Neural progenitor cell (in vitro differentiated cells): ENCODE measurements around the gene ELF5. TPM values are rescaled to one million over a fixed set of nuclear protein-coding genes. Genes with fewer than 3 reads are reported as not detected.

Experiments used
- DNase-seq: peaks from one replicate; pipeline ENCODE4 v3.0.0-alpha.2; 2016; ENCODE audit warnings: low spot score
- H2AFZ ChIP-seq: fragments of 200-600 bp; sonication (generic); replicated peaks from 2 replicates; pipeline ENCODE4 v1.6.1; 2016; ENCODE audit warnings: antibody characterized with exemption
- H3F3A ChIP-seq: fragments of 200-600 bp; sonication (generic); 2 replicates; pipeline ENCODE4 v1.6.1; 2016; ENCODE audit warnings: antibody characterized with exemption, low read depth
- H3K27ac ChIP-seq: fragments of 200-600 bp; sonication (generic); 2 replicates; pipeline ENCODE4 v1.5.1; 2016; ENCODE audit warnings: mild to moderate bottlenecking
- H3K27me3 ChIP-seq: fragments of 200-600 bp; sonication (generic); 2 replicates; pipeline ENCODE4 v1.6.1; 2016; ENCODE audit warnings: mild to moderate bottlenecking, moderate library complexity
- H3K36me3 ChIP-seq: fragments of 200-600 bp; sonication (generic); 2 replicates; pipeline ENCODE4 v1.5.1; 2016
- H3K4me1 ChIP-seq: fragments of 200-600 bp; sonication (generic); 2 replicates; pipeline ENCODE4 v1.6.1; 2016; ENCODE audit warnings: mixed run types
- H3K4me2 ChIP-seq: fragments of 200-600 bp; sonication (generic); 2 replicates; pipeline ENCODE4 v1.6.1; 2016
- H3K4me3 ChIP-seq: fragments of 200-600 bp; sonication (generic); 2 replicates; pipeline ENCODE4 v1.5.1; 2016
- H3K79me2 ChIP-seq: fragments of 200-600 bp; sonication (generic); 2 replicates; pipeline ENCODE4 v1.6.1; 2016; ENCODE audit warnings: low read depth
- H3K9ac ChIP-seq: fragments of 200-600 bp; sonication (generic); 2 replicates; pipeline ENCODE4 v1.6.1; 2016
- H3K9me3 ChIP-seq: fragments of 200-600 bp; sonication (generic); 2 replicates; pipeline ENCODE4 v1.5.1; 2016; ENCODE audit warnings: low read depth
- H4K20me1 ChIP-seq: fragments of 200-600 bp; sonication (generic); 2 replicates; pipeline ENCODE4 v1.6.1; 2016; ENCODE audit warnings: low read depth
- H3K27ac Mint-ChIP-seq: 3 replicates; pipeline ENCODE4 v1.8.0; 2021; ENCODE audit warnings: mixed read lengths
- H3K27me3 Mint-ChIP-seq: 2 replicates; pipeline ENCODE4 v1.8.0; 2022; ENCODE audit warnings: low read depth, mild to moderate bottlenecking, inconsistent platforms, moderate library complexity, mixed read lengths; ENCODE audit not compliant: insufficient read depth
- H3K36me3 Mint-ChIP-seq: 3 replicates; pipeline ENCODE4 v1.8.0; 2021; ENCODE audit warnings: mixed read lengths
- H3K4me1 Mint-ChIP-seq: 3 replicates; pipeline ENCODE4 v1.8.0; 2021; ENCODE audit warnings: mixed read lengths
- H3K4me3 Mint-ChIP-seq: 3 replicates; pipeline ENCODE4 v1.8.0; 2021; ENCODE audit warnings: mild to moderate bottlenecking, moderate library complexity, mixed read lengths
- H3K9me3 Mint-ChIP-seq: 3 replicates; pipeline ENCODE4 v1.8.0; 2020; ENCODE audit warnings: mixed read lengths
- CTCF ChIP-seq: fragments of 200-600 bp; sonication (generic); IDR thresholded peaks from 2 replicates; pipeline ENCODE4 v1.5.1; 2017; ENCODE audit warnings: antibody characterized with exemption, mild to moderate bottlenecking
- EZH2 ChIP-seq: fragments of 200-600 bp; sonication (generic); IDR thresholded peaks from 2 replicates; pipeline ENCODE4 v1.6.1; 2017; ENCODE audit warnings: antibody characterized with exemption, mild to moderate bottlenecking, moderate library complexity
- EZH2phosphoT487 ChIP-seq: fragments of 200-600 bp; sonication (generic); IDR thresholded peaks from 2 replicates; pipeline ENCODE4 v1.6.1; 2017; ENCODE audit warnings: antibody characterized with exemption
- total RNA-seq: library from RNA; depleted of rRNA; stranded (reverse); fragments of >200 nt; gene quantifications from 2 replicates; pipeline ENCODE4 v1.2.3, GENCODE V29; 2015; ENCODE audit warnings: low replicate concordance

ELF5 gene
- total RNA-seq, 1 donor from 2014 or later = not detected

- H3K4me3 ChIP-seq = no peak overlapping the region
- no peak overlapping the region for H3K9ac ChIP-seq
- Mint-ChIP-seq H3K27me3 (peaks cover 5% of the 10 kb centered on the region), H3K36me3 (no peaks in the 10 kb centered on the region), H3K27ac (no peak overlapping the region), H3K4me1 (peaks cover 41% of the 10 kb centered on the region), H3K9me3 (no peaks in the 10 kb centered on the region), H3K4me3 (no peak overlapping the region)
- H3K27ac ChIP-seq = no peak overlapping the region
- no peak overlapping the region for H2AFZ ChIP-seq
- H3K36me3 ChIP-seq = no peaks in the 10 kb centered on the region
- no peak overlapping the region for H3K4me2 ChIP-seq
- H3F3A ChIP-seq = peaks cover 7% of the 10 kb centered on the region
- H3K4me1 ChIP-seq = peaks cover 22% of the 10 kb centered on the region
- no peaks in the 10 kb centered on the region for H3K9me3 ChIP-seq
- no peaks in the 10 kb centered on the region for H4K20me1 ChIP-seq
- no peak for TF ChIP-seq EZH2phosphoT487
- TF ChIP-seq CTCF = no peak
- no peak for TF ChIP-seq EZH2
- H3K27me3 ChIP-seq = no peaks in the 10 kb centered on the region
- DNase-seq = no peak
- no peaks in the 10 kb centered on the region for H3K79me2 ChIP-seq
Measured at GRCh38 chr11:34509336-34509876, 4.2 kb downstream of the ELF5 start.

- Histone ChIP-seq H3K36me3 (no peaks in the 10 kb centered on the region), H3K4me2 (no peak overlapping the region), H4K20me1 (no peaks in the 10 kb centered on the region), H3K27me3 (no peaks in the 10 kb centered on the region), H2AFZ (no peak overlapping the region), H3K9ac (no peak overlapping the region), H3F3A (peaks cover 7% of the 10 kb centered on the region), H3K4me1 (peaks cover 14% of the 10 kb centered on the region), H3K4me3 (no peak overlapping the region), H3K79me2 (no peaks in the 10 kb centered on the region), H3K9me3 (no peaks in the 10 kb centered on the region), H3K27ac (no peak overlapping the region)
- no peak overlapping the region for H3K4me3 Mint-ChIP-seq
- no peaks in the 10 kb centered on the region for H3K9me3 Mint-ChIP-seq
- H3K27ac Mint-ChIP-seq = no peak overlapping the region
- H3K4me1 Mint-ChIP-seq = peaks cover 32% of the 10 kb centered on the region
- no peaks in the 10 kb centered on the region for H3K36me3 Mint-ChIP-seq
- DNase-seq = no peak
- TF ChIP-seq EZH2 (no peak), EZH2phosphoT487 (no peak)
- H3K27me3 Mint-ChIP-seq = peaks cover 9% of the 10 kb centered on the region
Measured at GRCh38 chr11:34508524-34508923, 5.1 kb downstream of the ELF5 start.

- H3K4me3 Mint-ChIP-seq = no peak overlapping the region
Measured at GRCh38 chr11:34507610-34508009, 6.0 kb downstream of the ELF5 start.

More at GRCh38 chr11:34507610-34508009, 6.0 kb downstream of the ELF5 start:
- peaks cover 8% of the 10 kb centered on the region for H3K4me1 ChIP-seq
- H3K36me3 ChIP-seq = no peaks in the 10 kb centered on the region
- H3K4me3 ChIP-seq = no peak overlapping the region
- H3K79me2 ChIP-seq = no peaks in the 10 kb centered on the region
- Mint-ChIP-seq H3K4me1 (peaks cover 30% of the 10 kb centered on the region), H3K27ac (no peak overlapping the region), H3K9me3 (no peaks in the 10 kb centered on the region), H3K36me3 (no peaks in the 10 kb centered on the region), H3K27me3 (peaks cover 9% of the 10 kb centered on the region)
- H4K20me1 ChIP-seq = no peaks in the 10 kb centered on the region
- no peak overlapping the region for H3K9ac ChIP-seq
- H3F3A ChIP-seq = no peaks in the 10 kb centered on the region
- TF ChIP-seq EZH2 (no peak), CTCF (no peak), EZH2phosphoT487 (no peak)
- no peak overlapping the region for H3K4me2 ChIP-seq
- no peak overlapping the region for H3K27ac ChIP-seq
- DNase-seq = no peak
- H3K27me3 ChIP-seq = no peaks in the 10 kb centered on the region
- H2AFZ ChIP-seq = no peak overlapping the region
- no peaks in the 10 kb centered on the region for H3K9me3 ChIP-seq
